Left ventricle myocardium inferior (tissue), 1 donor: Measurements from ENCODE around the gene DEFB132. TPM values are rescaled to one million over a fixed set of nuclear protein-coding genes. Genes with fewer than 3 reads are reported as not detected.

Experiments used
- DNase-seq: peaks from one replicate; pipeline ENCODE4 v3.0.0-alpha.2; 2020
- H3K27ac ChIP-seq: fragments of 200-600 bp; replicated peaks from 2 replicates; pipeline ENCODE4 v1.8.0; 2021
- H3K27me3 ChIP-seq: fragments of 200-600 bp; 2 replicates; pipeline ENCODE4 v1.8.0; 2021; ENCODE audit warnings: low read depth
- H3K36me3 ChIP-seq: fragments of 200-600 bp; 2 replicates; pipeline ENCODE4 v1.8.0; 2021
- H3K4me1 ChIP-seq: fragments of 200-600 bp; 2 replicates; pipeline ENCODE4 v1.8.0; 2021
- H3K4me3 ChIP-seq: fragments of 200-600 bp; 2 replicates; pipeline ENCODE4 v1.8.0; 2021; ENCODE audit warnings: mild to moderate bottlenecking, moderate library complexity
- H3K9me3 ChIP-seq: fragments of 200-600 bp; replicated peaks from 2 replicates; pipeline ENCODE4 v1.8.0; 2021
- CTCF ChIP-seq: fragments of 200-600 bp; IDR thresholded peaks from 2 replicates; pipeline ENCODE4 v1.8.0; 2021; ENCODE audit warnings: antibody characterized with exemption, mild to moderate bottlenecking, borderline replicate concordance
- intact Hi-C: fragments of 100-400 bp; cut with micrococcal nuclease; formaldehyde crosslinking; loops from one replicate; pipeline ENCODE4 v1.11.0; 2022
- long read RNA-seq: library from polyadenylated mRNA; unstranded; transcript quantifications from one replicate; pipeline ENCODE4 v2.0.0, GENCODE V29; 2021
- total RNA-seq: library from RNA; stranded (reverse); fragmentation: NEBNext Ultra II Directional; extraction: Animal tissue kit (Norgen Biotek cat#: 25700); gene quantifications from one replicate; pipeline ENCODE4 v1.2.1, GENCODE V29; 2021
- donor health status: DM: no; HTN: yes; CAD: no; lungs with severe emphysema.

DEFB132 gene
- total RNA-seq, result not detected
- long read RNA-seq, result 0 reads

- no peak for DNase-seq
Measured at GRCh38 chr20:257419-257818, at the start of gene DEFB132. Gene DEFB132 (plus strand): TSS chr20:257724. CDS start chr20:257779, 55 bp downstream.

GRCh38 chr20:208942-209566 is 48.5 kb upstream of the DEFB132 start:
- H3K4me1 ChIP-seq, result peaks cover 16% of the 10 kb centered on the region
- no peaks in the 10 kb centered on the region for H3K9me3 ChIP-seq
- peak; percentile 60 for TF ChIP-seq CTCF
- no peak overlapping the region for H3K4me3 ChIP-seq
- H3K27ac ChIP-seq, result no peak overlapping the region
- no peaks in the 10 kb centered on the region for H3K27me3 ChIP-seq
- intact Hi-C loops, result no loop called here
- H3K36me3 ChIP-seq, result no peaks in the 10 kb centered on the region
- DNase-seq, result no peak

More at GRCh38 chr20:257419-257818, at the start of gene DEFB132:
- intact Hi-C loops, result no loop called here
- Histone ChIP-seq H3K4me1 (no peaks in the 10 kb centered on the region), H3K36me3 (no peaks in the 10 kb centered on the region), H3K9me3 (no peaks in the 10 kb centered on the region), H3K27me3 (peaks cover 20% of the 10 kb centered on the region), H3K4me3 (no peak within 1 kb of the TSS), H3K27ac (no peak within 1 kb of the TSS)
- no peak for TF ChIP-seq CTCF

- peaks cover 22% of the 10 kb centered on the region for H3K4me1 ChIP-seq
- no peak for DNase-seq
- no peaks in the 10 kb centered on the region for H3K27me3 ChIP-seq
- H3K27ac ChIP-seq, result no peak overlapping the region
- no peak for TF ChIP-seq CTCF
- H3K36me3 ChIP-seq, result no peaks in the 10 kb centered on the region
- intact Hi-C loops, result no loop called here
- no peaks in the 10 kb centered on the region for H3K9me3 ChIP-seq
- no peak overlapping the region for H3K4me3 ChIP-seq
Measured at GRCh38 chr20:210809-211502, 46.6 kb upstream of the DEFB132 start.

- Histone ChIP-seq H3K27me3 (peaks cover 8% of the 10 kb centered on the region), H3K9me3 (no peaks in the 10 kb centered on the region), H3K36me3 (no peaks in the 10 kb centered on the region), H3K4me3 (no peak overlapping the region), H3K4me1 (peaks cover 37% of the 10 kb centered on the region), H3K27ac (peak overlapping the region; percentile 19)
- intact Hi-C loops, result no loop called here
- DNase-seq, result no peak
- no peak for TF ChIP-seq CTCF
Measured at GRCh38 chr20:214383-214782, 43.1 kb upstream of the DEFB132 start.

GRCh38 chr20:215796-216195 is 41.7 kb upstream of the DEFB132 start:
- no peak for TF ChIP-seq CTCF
- peaks cover 35% of the 10 kb centered on the region for H3K4me1 ChIP-seq
- H3K36me3 ChIP-seq, result no peaks in the 10 kb centered on the region
- no peaks in the 10 kb centered on the region for H3K9me3 ChIP-seq
- peak overlapping the region; percentile 83 for H3K27ac ChIP-seq
- DNase-seq, result no peak
- intact Hi-C loops, result no loop called here
- H3K27me3 ChIP-seq, result peaks cover 21% of the 10 kb centered on the region
- no peak overlapping the region for H3K4me3 ChIP-seq
